Loucy (cell line): ENCODE measurements around the gene RRP1B.

Experiments
- H2AFZ ChIP-seq: fragments of 200-600 bp; sonication (generic); 2 replicates; pipeline ENCODE4 v1.6.0; 2016; ENCODE audit warnings: antibody characterized with exemption, mild to moderate bottlenecking, low read length, moderate library complexity
- H3F3A ChIP-seq: fragments of 200-600 bp; 2 replicates; pipeline ENCODE4 v1.6.0; 2016; ENCODE audit warnings: antibody characterized with exemption, low read depth, mild to moderate bottlenecking
- H3K27me3 ChIP-seq: fragments of 200-600 bp; sonication (generic); 2 replicates; pipeline ENCODE4 v1.6.1; 2014; ENCODE audit warnings: low read length, mild to moderate bottlenecking; ENCODE audit not compliant: insufficient read depth, poor library complexity, severe bottlenecking
- H3K36me3 ChIP-seq: fragments of 200-600 bp; sonication (generic); 2 replicates; pipeline ENCODE4 v1.6.1; 2016; ENCODE audit warnings: low read length; ENCODE audit not compliant: insufficient read depth
- H3K4me1 ChIP-seq: fragments of 200-600 bp; sonication (generic); 2 replicates; pipeline ENCODE4 v1.5.1; 2014; ENCODE audit warnings: low read length, mild to moderate bottlenecking; ENCODE audit not compliant: insufficient read depth, poor library complexity, severe bottlenecking
- H3K4me2 ChIP-seq: fragments of 200-600 bp; sonication (generic); 2 replicates; pipeline ENCODE4 v1.6.0; 2014; ENCODE audit warnings: antibody characterized with exemption, low read length, low read depth, mild to moderate bottlenecking; ENCODE audit not compliant: poor library complexity, severe bottlenecking
- H3K4me3 ChIP-seq: fragments of 200-600 bp; sonication (generic); 2 replicates; pipeline ENCODE4 v1.5.1; 2014; ENCODE audit warnings: low read length, mild to moderate bottlenecking, mixed read lengths; ENCODE audit not compliant: poor library complexity, severe bottlenecking
- H3K79me2 ChIP-seq: fragments of 200-600 bp; sonication (generic); 2 replicates; pipeline ENCODE4 v1.6.1; 2014; ENCODE audit warnings: low read length; ENCODE audit not compliant: insufficient read depth
- H3K9ac ChIP-seq: fragments of 200-600 bp; sonication (generic); 2 replicates; pipeline ENCODE4 v1.6.0; 2014; ENCODE audit warnings: mild to moderate bottlenecking, low read depth, low read length, moderate library complexity; ENCODE audit not compliant: poor library complexity, severe bottlenecking
- H3K9me2 ChIP-seq: fragments of 200-600 bp; sonication (generic); replicated peaks from 2 replicates; pipeline ENCODE4 v1.6.1; 2016; ENCODE audit warnings: low read depth, low read length, mixed read lengths
- H3K9me3 ChIP-seq: fragments of 200-600 bp; sonication (generic); 2 replicates; pipeline ENCODE4 v1.6.1; 2014; ENCODE audit warnings: mild to moderate bottlenecking, antibody characterized with exemption, low read length, low read depth; ENCODE audit not compliant: insufficient read depth
- H4K20me1 ChIP-seq: fragments of 200-600 bp; sonication (generic); 2 replicates; pipeline ENCODE4 v1.6.0; 2014; ENCODE audit warnings: antibody characterized with exemption, low read length, mild to moderate bottlenecking; ENCODE audit not compliant: insufficient read depth, poor library complexity, severe bottlenecking
- CTCF ChIP-seq: fragments of 200-600 bp; sonication (generic); conservative IDR thresholded peaks from 2 replicates; pipeline ENCODE4 v1.5.1; 2014; ENCODE audit warnings: mild to moderate bottlenecking, antibody characterized with exemption, low read length
- EZH2phosphoT487 ChIP-seq: fragments of 200-600 bp; IDR thresholded peaks from 2 replicates; pipeline ENCODE4 v1.6.1; 2018; ENCODE audit warnings: antibody characterized with exemption, mild to moderate bottlenecking, moderate library complexity, borderline replicate concordance

Gene RRP1B

DNA sequence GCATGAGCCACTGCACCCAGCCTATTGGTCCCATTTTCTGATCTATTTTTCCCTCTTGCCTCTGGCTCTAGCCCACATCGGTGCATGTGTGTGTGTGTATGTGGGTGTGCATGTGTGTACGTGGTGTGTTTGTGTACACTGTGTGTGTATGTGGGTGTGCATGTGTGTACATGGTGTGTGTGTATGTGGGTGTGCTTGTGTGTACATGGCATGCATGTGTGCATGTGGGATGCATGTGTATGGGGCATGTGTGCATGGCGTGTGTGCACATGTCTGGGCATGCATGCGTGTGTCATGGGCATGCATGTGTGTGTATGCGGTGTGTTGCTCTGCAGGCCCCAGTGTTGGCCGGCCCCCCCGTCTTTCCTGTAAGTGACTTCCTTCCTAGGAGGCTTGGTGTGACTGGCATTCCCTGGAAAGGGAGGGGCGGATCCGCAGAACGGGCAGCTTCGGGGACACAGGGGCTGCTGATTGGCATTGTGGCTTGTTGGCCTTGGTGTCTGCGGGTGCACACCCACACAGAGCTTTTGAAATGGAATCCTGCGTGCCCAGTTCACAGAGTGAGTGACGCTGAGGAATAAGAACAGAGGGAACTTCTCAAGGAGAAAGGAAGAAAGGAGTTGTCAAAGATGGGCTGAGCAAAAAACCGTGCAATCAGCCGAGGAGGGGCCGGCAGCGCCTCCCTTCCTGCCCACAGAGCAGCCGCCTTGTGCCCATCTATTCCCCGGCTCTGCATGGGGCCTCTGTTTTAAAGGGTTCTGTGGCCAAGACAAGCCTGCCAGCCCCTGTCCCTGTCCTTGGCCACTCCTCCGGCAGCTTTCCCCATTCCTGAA is 67.5 kb downstream of the RRP1B start:
- Histone ChIP-seq H3K4me1 (peaks cover 30% of the 10 kb centered on the region), H4K20me1 (peaks cover 16% of the 10 kb centered on the region), H3K9me3 (no peaks in the 10 kb centered on the region), H3K36me3 (no peaks in the 10 kb centered on the region; the same call in 1 of the 2 replicates), H3K27me3 (no peaks in the 10 kb centered on the region), H3F3A (peaks cover 5% of the 10 kb centered on the region; the same call in 1 of the 2 replicates), H3K9ac (peak overlapping the region; percentile 60), H3K4me2 (peak overlapping the region; percentile 78), H2AFZ (no peak overlapping the region), H3K4me3 (no peak overlapping the region), H3K9me2 (no peaks in the 10 kb centered on the region), H3K79me2 (peaks cover 70% of the 10 kb centered on the region)
- TF ChIP-seq CTCF: no peak
- TF ChIP-seq EZH2phosphoT487: no peak

GRCh38 chr21:43727519-43728153 is 68.3 kb downstream of the RRP1B start:
- TF ChIP-seq CTCF (peak; percentile 42; the same call in 1 of the 2 replicates), EZH2phosphoT487 (no peak)
- H4K20me1 ChIP-seq: peaks cover 15% of the 10 kb centered on the region
- H3K27me3 ChIP-seq: no peaks in the 10 kb centered on the region
- H3K9me3 ChIP-seq: no peaks in the 10 kb centered on the region
- no peaks in the 10 kb centered on the region for H3K9me2 ChIP-seq
- peak overlapping the region; percentile 57 for H3K4me3 ChIP-seq
- no peaks in the 10 kb centered on the region; the same call in 1 of the 2 replicates for H3K36me3 ChIP-seq
- peaks cover 67% of the 10 kb centered on the region for H3K79me2 ChIP-seq
- no peak overlapping the region for H2AFZ ChIP-seq
- H3K9ac ChIP-seq: peak overlapping the region; percentile 60
- peaks cover 5% of the 10 kb centered on the region; the same call in 1 of the 2 replicates for H3F3A ChIP-seq
- H3K4me1 ChIP-seq: peaks cover 24% of the 10 kb centered on the region
- peak overlapping the region; percentile 78 for H3K4me2 ChIP-seq

DNA sequence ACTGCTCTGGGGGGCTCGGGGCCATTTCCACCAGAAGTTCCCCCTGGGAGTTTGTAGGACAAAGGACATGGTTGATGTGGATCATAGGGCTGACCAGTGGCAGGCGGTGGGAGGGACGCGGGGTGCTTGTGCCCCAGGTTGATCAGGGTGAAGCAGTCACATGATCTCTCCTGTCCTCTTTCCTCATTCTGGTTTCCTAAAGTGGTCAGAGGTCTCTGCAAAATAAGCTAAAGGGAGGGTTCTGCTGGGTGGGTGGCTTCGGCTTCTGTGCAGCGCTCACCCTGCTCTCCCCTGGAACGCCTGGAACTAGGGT is 68.8 kb downstream of the RRP1B start:
- no peaks in the 10 kb centered on the region for H3K27me3 ChIP-seq
- peak overlapping the region; percentile 78 for H3K4me2 ChIP-seq
- H3F3A ChIP-seq: peaks cover 5% of the 10 kb centered on the region; the same call in 1 of the 2 replicates
- TF ChIP-seq CTCF (no peak), EZH2phosphoT487 (no peak)
- H3K9me2 ChIP-seq: no peaks in the 10 kb centered on the region
- peaks cover 24% of the 10 kb centered on the region for H3K4me1 ChIP-seq
- peaks cover 15% of the 10 kb centered on the region for H4K20me1 ChIP-seq
- peak overlapping the region; percentile 57 for H3K4me3 ChIP-seq
- H3K36me3 ChIP-seq: no peaks in the 10 kb centered on the region; the same call in 1 of the 2 replicates
- H3K9ac ChIP-seq: peak overlapping the region; percentile 60
- H3K79me2 ChIP-seq: peaks cover 66% of the 10 kb centered on the region
- 0 out of 2 replicates have a peak overlapping the region, but pooled peaks have one; percentile 11 for H2AFZ ChIP-seq
- no peaks in the 10 kb centered on the region for H3K9me3 ChIP-seq
